IPS DF 19.7 (cell line): ENCODE results near the gene DOCK2.
"Not testable (repeated sequence)": the region's sequence is repeated elsewhere in the genome, so short reads cannot be mapped to it uniquely, and the experiment has no call there.

ENCODE experiments used
- DNase-seq: peaks from one replicate; pipeline ENCODE4 v3.0.0-alpha.2; 2013; ENCODE audit warnings: low read depth, low spot score

The DOCK2 gene

DNA sequence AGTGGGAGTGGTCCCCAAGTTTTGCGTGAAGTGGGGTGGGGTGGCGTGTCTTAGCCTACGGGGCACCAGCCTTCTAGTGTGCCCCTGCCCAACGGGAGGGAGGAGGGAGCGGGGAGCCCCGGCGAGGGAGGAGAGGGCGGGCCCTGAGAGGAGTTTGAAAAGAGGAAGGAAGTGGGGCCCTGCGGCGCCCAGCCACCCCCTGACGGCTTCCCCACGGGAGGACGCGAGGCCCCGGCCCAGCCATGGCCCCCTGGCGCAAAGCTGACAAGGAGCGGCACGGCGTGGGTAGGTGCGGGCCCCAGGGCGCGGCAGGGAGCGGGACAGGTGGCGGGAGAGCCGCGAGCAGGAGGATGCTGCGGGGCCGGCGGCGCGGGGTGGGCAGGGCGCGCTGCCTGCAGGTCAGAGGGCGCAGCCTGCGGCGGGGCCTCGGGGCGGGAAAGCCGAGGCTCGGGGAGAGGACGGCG, at the start of gene DOCK2:
TSS of gene DOCK2 (plus strand) at position 191 of the 464 bp plus-strand sequence. CDS start at position 243, 52 bp downstream.
- DNase-seq: no peak

DNA sequence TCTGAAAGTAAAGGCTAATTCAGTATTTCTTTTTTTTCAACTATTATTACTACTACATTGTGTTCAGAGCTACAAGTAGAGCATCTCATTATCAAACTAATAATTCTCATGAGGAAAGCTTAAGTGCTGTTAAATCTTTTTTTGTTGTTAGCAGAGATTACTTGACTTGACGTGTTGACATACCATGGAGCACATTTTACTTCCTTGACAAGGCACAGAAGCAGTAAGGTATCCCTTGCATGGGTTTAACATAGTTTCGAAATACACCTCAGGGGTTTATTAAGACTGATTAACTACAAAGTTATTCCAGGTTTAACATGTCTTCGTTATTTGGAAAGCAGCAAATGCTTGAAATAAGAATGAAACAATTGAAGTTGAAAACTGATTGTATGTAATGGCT, 46.5 kb upstream of the DOCK2 start:
- no peak for DNase-seq

DNA sequence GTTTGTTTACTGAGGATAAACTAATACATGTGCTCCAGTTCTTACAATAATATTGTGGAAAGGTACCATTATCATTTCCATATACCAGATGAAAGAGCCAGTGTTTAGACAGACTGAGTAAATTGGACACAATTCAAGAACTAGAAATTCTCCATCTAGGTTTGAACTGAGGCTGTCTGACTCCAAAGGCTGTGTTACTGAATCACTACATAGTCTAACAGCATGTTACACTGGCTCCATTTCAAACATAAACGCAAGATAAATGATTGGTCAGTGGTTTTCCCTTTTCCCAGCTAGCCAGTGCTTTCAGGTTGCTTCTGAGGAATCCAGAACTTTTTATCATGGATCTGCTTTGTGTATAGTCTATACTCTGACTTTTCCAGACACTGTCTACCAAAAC, 45.4 kb upstream of the DOCK2 start:
- DNase-seq: no peak

DNA sequence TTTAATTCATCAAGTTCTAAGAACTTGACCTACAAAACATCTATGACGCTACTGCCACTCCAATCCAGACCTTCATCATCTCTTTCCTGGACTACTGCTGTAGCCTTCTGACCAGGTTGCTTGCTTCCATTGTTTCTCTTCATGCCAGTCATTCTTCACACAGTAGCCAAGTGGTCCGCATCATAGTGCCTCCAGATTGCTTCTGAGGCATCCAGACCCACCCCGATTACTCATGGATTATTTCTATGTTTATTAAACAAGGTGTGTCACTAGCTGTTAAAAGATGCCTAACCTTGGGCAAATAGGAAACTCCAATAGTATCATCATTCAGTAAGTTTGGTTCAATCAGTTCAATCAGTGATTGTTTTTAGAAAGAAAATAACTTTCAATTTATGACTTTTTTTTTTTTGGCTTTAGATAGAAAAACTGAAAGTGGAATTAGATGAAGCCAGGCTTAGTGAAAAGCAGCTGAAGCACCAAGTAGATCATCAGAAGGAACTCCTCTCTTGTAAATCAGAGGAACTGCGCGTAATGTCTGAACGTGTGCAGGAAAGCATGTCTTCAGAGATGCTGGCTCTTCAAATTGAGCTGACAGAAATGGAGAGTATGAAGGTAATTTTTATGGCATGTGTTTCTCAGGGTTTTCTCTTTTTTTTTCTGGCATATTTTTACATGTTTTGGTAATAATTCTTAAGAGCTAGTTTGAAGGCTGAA, 44.0 kb upstream of the DOCK2 start:
- no peak for DNase-seq

DNA sequence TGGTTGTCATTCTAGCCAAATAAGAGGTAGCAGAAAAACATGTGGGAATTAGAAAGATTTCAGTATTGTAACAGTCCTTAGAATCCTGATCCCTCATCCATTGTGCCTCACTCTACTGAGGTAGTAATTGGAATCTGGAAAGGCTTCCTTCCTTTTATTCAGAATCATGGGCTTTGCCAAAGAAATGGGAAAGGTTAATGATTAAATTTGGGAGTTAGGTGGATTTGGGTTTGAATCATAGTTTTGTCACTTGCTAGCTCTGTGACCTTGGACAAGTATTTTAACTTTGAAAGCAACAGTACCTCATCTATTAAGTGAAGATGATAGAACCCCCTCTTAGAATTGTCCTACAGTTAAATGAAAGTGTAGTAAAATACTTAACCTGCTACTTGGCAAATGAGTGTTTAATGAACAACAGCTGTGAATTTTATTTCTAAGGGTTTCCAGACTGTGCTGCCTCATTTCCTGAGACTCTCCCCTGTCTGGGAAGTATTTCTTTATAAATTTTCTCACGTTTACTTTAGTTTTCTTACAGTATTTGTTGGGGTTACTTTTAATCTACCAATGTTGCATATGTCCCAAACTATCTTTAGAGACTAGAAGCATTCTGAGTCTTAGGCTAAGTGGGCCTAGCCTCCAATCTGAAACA, 41.8 kb upstream of the DOCK2 start:
- no peak for DNase-seq

DNA sequence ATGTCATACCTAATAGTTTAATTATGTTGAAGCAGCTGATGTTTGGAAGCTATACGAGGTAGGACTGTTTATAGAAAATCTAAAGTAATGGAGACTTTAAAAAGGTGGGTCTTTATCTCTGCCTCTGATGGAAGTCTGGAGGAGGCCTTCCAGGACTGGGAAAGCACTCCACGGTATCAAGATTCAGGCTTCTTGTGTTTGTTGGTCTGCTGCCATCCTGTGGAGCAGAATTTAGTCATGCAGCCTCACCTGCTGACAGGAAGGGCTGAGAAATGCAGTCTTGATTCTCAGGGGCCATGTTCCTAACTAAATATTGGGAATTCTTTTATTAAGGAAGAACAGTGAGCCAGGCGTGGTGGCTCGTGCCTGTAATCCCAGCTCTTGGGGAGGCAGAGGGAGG, 37.6 kb upstream of the DOCK2 start:
- DNase-seq: no peak

DNA sequence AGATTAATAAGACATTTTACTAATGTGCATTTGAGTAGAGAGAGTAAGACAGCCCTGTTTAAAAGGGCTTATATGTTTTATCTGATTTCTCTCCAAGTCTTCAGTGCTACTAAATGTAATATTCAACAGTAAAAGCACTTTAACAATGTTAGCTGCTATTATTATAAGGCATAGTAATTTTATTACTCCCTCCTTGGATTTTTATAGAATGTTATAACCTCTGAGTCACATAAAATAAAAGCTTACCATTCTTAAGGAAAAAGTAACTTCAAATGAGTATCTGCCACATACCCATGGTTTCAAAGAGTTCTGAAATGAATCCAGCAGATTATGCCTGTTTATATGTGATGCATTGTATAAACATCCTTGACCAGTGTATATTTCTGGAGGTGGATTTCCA, 34.5 kb upstream of the DOCK2 start:
- no peak for DNase-seq

DNA sequence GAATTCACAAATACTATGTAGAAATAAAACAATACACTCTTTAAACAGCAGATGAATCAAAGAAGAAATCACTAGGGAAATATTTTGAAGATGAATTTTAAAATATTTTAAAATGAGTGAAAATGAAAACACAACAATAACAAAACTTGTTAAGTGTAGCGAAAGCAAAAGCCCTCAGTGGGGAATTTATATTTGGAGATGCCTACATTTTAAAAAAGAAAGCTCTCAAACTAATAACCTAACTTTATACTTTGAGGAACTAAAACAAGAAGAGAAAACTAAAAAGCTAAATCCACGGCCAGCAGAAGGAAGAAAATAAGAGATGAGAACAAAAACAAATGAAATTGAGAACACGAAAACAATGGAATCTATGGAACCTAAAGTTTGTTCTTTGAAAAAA, 30.8 kb upstream of the DOCK2 start:
- no peak for DNase-seq

DNA sequence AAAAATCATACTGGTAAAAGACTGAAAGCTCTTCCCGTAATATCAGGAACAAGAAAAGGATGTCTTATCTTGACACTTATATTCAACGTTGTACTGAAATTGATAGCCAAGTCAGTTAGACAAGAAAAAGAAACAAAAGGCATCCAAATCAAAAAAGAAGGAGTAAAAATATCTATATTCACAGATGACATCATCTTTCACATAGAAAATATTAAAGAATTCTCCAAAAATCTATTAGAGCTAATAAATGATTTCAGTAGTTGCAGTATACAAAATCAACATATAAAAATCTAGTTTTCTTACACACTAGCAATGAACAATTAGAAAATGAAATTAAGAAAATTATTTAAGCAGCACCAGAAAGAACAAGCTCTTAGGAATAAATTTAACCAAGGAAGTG, 29.2 kb upstream of the DOCK2 start:
- DNase-seq: no peak

DNA sequence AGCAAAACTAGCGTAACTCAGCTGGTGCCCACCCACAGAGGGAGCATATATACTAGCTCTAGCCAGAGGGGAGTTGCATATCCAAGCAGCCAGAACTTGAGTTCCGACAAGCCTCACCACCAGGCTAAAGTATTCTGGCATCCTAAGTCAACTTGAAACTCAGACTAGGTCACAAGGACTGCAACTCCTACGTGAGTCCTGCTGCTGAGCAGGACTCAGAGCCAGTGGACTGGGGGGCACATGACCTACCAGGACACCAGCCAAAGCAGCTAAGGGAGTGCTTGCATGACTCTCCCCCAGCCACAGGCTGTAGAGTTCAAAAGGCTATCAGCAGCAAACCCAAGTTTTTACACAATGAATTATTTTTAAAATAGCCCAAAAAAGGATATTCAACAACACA, 27.4 kb upstream of the DOCK2 start:
- DNase-seq: no peak

DNA sequence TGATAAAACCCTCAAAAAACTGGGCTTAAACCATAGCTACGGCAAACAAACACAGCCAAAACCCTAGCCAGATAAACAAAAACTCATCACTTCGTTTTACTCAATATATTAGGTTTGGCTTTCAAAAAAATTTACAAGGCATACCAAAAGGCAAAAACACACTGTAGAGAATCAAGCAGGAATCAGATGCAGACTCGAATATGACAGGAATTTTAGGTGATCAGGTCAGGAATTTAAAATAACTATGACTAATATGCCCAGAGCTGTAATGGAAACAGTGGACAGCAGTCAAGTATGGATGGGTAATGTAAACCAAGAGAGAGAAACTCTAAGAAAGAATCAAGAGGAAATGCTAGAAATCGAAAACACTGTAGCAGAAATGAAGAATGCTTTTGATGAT, 26.5 kb upstream of the DOCK2 start:
- DNase-seq: no peak

DNA sequence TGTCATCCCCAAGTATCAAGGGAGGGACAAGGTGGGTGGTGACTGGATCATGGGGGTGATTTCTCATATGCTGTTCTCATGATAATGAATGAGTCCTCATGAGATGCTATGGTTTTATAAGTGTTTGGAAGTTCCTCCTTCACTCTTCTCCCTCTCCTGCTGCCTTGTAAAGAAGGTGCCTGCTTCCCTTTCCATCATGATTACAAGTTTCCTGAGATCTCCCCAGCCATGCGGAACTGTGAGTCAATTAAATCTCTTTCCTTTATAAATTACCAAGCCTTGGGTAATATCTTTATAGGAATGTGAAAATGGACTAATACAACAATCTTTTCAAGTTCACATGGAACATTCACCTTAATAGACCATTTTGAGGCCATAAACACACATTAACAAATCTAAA, 21.5 kb upstream of the DOCK2 start:
- no peak for DNase-seq

DNA sequence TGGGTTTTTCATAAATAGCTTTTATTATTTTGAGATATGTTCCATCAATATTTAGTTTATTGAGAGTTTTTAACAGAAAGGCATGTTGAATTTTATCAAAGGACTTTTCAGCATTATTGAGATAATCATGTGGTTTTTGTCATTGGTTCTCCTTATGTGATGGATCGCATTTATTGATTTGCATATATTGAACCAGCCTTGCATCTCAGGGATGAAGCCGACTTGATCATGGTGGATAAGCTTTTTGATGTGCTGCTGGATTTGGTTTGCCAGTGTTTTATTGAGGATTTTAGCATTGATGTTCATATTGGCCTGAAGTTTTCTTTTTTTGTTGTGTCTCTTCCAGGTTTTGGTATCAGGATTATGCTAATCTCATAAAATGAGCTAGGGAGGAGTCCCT, 12.8 kb upstream of the DOCK2 start:
- DNase-seq: not testable (repeated sequence)

DNA sequence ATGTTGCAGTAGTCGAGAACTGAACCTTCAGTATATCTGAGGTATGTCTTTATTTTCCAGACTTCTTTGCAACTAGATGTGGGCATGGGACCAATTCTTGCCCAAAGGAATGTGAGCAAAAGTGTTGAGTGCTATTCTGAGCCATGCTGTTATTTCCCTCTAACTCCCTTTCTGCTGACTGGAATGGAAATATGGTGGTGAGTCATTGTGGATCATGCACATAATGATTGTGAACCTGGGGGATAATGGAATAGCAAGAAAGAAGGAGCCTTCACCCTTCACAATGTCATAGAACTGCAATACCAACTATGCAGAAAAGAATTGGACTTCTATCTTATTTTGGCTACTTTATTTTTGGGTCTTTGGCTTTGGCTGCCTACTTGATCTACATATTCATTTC, 10.3 kb upstream of the DOCK2 start:
- no peak for DNase-seq

DNA sequence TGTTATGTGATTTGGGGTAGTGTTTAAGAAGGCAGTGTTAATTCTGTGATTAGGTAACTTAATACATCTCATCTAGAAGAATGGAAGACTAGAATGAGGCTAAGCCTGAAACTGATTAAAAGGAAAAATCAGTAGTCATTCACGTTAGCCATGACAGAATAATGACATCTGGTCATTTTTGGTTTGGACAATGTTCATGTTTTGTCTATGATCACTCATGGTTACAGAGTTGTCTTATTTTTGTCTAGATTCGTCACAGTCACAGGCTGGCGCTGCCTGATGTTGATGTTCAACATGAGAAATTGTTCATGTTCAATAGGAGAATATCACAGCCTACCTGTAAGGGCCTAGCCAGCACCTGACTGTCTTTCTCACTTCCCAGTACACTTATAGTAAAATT, 9.5 kb upstream of the DOCK2 start:
- no peak for DNase-seq

DNA sequence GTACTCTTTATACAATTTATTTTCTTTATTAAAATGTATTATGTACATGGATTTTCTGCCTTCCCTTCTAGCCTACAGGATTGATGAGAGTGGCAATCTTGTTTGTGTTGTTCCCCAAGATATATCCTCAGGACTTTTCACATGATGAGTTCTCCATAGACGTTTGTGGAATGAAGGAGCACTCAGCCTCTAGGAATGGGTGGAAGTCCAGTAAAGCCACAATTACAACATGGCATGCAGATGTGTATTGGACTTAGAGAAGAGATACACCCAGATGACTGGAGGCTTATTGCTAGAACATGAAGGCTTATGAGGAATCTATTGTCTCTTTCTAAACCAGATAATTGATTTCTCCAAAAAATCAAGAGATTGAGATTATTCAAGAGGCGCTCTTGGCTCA, 8.2 kb upstream of the DOCK2 start:
- no peak for DNase-seq

DNA sequence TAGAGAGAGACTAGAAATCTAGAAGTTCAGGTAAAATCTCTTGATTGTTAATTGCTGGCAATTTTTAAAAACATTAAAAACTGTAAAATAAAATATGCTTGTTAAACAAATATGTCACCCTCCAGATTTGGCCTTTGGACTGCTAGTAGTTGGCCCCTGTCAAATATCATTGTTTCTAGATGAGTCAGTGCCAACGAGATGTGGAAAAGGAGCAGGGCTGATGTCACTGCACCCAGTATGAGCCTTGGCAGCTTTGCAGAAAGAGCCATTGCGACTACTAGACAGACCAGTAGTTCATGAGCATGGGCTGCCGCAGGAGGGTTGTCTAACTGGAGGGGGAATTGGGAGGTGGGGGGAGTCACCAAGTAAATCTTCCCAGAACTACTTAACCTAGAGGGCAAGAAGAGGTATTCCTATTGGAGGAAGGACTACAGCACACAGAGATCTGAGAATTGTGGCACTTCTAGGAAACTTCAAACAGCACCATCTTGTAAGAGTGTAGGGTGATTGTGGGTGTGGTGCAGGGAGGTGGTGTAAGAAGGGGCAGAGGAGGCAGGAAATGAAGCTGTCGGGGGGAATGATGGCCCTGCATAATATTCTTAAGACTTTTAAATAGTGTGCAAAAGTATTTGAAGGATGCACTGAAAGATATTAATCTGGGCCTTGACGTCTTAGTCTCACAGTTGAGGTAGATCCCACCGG, 7.1 kb upstream of the DOCK2 start:
- DNase-seq: no peak

DNA sequence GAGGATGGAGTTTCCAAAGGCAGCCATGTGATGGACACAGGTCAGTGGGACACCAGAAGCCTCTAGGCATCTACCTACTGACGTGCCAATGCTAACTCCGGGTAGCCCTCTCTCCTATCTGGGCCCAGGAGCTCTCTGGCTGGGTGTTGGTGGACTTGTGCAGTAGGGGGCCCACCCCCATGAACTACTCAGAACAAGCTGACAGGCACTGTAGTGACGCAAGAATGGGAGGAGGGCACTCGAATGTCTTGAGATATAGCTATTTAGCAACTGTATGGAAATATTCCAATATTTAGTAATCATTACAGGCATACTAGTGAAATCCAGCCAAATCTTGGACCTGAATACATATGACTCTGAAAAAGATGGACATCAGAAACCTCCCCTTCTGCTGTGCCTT, 5.7 kb upstream of the DOCK2 start:
- no peak for DNase-seq

DNA sequence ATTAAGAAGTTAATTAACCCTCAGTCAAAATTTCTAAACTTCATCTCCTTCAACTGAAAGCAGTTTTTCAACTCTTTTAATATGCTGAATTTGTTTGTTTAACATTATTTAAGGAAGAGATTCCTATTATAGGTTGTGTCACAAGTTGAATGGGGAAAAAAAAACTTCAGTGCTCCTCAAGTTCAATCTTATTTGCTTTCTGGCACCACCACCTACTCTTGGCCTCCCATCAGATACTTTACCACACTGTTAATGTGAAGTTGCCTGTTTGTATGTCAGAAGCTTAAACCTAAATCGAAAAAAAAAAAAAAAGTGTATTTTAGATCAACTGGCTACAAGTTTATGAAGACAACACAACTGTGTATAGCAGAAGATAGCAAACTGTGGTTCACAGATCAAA, 4.1 kb upstream of the DOCK2 start:
- DNase-seq: no peak

DNA sequence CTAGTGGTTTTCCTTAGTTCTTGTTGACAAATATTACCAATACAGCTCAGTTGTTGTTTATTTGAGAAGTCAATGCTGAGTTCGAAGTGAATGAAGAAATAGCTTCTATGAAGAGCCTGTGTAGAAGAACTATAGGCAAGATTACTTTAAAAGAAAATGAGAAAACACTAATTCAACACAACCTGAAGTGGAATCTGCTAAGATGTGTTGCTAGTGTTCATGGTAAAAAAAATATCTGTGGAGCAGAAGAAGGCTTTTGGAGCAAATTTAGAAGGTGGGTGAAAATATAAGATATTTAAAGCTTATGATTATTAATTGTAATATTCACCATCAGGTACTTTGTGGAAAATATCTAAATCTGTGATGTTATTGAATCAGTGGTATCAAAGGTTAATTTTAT, 2.5 kb upstream of the DOCK2 start:
- no peak for DNase-seq

DNA sequence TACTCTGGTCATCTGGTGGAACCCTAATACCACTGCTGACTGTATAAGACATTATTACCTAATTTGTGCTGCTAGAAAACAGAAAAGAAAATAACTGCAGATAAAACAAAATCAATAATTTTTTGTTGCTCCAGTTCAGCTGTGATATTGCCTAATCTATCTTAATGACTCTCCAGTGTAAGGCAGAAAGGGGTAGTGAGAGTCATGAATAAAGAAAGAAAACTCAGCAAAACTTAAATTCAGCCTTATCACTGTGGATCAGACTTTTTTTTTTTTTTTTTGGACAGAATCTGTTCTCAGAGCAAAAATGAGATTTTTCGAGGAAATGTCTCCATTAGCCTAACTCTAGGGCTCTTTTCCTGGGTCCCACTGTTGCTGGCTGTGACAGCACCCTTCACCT, 1.1 kb upstream of the DOCK2 start:
- DNase-seq: no peak

DNA sequence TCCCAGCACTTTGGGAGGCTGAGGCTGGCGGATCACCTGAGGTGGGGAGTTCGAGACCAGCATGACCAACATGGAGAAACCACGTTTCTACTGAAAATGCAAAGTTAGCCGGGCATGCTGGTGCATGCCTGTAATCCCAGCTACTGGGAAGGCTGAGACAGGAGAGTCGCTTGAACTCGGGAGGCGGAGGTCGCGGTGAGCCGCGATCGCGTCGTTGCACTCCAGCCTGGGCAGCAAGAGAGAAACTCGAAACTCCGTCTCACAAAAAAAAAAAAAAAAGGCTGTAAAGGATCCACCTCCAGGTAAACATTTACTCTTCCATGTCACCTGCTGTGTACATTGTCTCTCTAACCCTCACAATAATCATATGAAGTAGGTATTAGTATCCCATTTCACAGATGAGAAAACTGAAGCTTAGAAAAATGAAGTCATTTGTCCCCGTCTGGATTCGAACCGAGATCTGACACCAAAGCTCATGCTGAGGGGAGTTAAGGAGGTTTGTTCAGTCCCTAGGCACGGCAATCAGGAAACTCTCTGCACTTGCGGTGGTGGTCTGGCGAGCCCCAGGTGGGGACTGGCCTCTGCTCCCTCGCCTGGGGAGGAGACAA, 494 bp upstream of the DOCK2 start:
- DNase-seq: no peak
